ENCODE results near the gene DACH2. TPM values are rescaled to one million over a fixed set of nuclear protein-coding genes. Genes with fewer than 3 reads are reported as not detected.
"Not testable (repeated sequence)": the region's sequence is repeated elsewhere in the genome, so short reads cannot be mapped to it uniquely, and the experiment has no call there.

DACH2 gene
- total RNA-seq, result not detected

- peak; percentile 51 for DNase-seq (ENCODE audit: low spot score)
- ATAC-seq, result peak; percentile 92
These were observed at the start of gene DACH2 for GRCh38 chrX:86148024-86148511. Gene DACH2 (plus strand): TSS chrX:86148451.

- ATAC-seq (no peak), DNase-seq (ENCODE audit: low spot score) (no peak)
These were observed 45.9 kb upstream of the DACH2 start for GRCh38 chrX:86102341-86102740.

- ATAC-seq (no peak), DNase-seq (ENCODE audit: low spot score) (no peak)
These were observed 45.2 kb upstream of the DACH2 start for GRCh38 chrX:86103061-86103460.

- DNase-seq (ENCODE audit: low spot score) (no peak), ATAC-seq (no peak)
These were observed 43.7 kb upstream of the DACH2 start for GRCh38 chrX:86104526-86104925.

GRCh38 chrX:86121916-86122315, 26.3 kb upstream of the DACH2 start:
- ATAC-seq (no peak), DNase-seq (ENCODE audit: low spot score) (no peak)

GRCh38 chrX:86133761-86134160, 14.5 kb upstream of the DACH2 start:
- ATAC-seq (no peak), DNase-seq (ENCODE audit: low spot score) (no peak)

GRCh38 chrX:86137071-86137470, 11.2 kb upstream of the DACH2 start:
- no peak for ATAC-seq
- no peak for DNase-seq (ENCODE audit: low spot score)

- no peak for DNase-seq (ENCODE audit: low spot score)
- ATAC-seq, result no peak
These were observed 6.5 kb upstream of the DACH2 start for GRCh38 chrX:86141786-86142185.

- ATAC-seq, result no peak
- no peak for DNase-seq (ENCODE audit: low spot score)
These were observed 2.1 kb upstream of the DACH2 start for GRCh38 chrX:86146102-86146501.

- ATAC-seq, result no peak
- DNase-seq (ENCODE audit: low spot score), result no peak
These were observed 343 bp downstream of the DACH2 start for GRCh38 chrX:86148594-86148993.

- ATAC-seq (no peak), DNase-seq (ENCODE audit: low spot score) (no peak)
These were observed 868 bp downstream of the DACH2 start for GRCh38 chrX:86149119-86149518.

- DNase-seq (ENCODE audit: low spot score), result no peak
- ATAC-seq, result no peak
These were observed 6.3 kb downstream of the DACH2 start for GRCh38 chrX:86154553-86154952.

- DNase-seq (ENCODE audit: low spot score) (no peak), ATAC-seq (peak; percentile 84)
These were observed 23.1 kb downstream of the DACH2 start for GRCh38 chrX:86171366-86171765.

- no peak for DNase-seq (ENCODE audit: low spot score)
- ATAC-seq, result no peak
These were observed 30.7 kb downstream of the DACH2 start for GRCh38 chrX:86178906-86179305.

- DNase-seq (ENCODE audit: low spot score), result not testable (repeated sequence)
These were observed 33.1 kb downstream of the DACH2 start for GRCh38 chrX:86181325-86181724.

GRCh38 chrX:86192827-86193226, 44.6 kb downstream of the DACH2 start:
- ATAC-seq, result no peak

More at GRCh38 chrX:86181325-86181724, 33.1 kb downstream of the DACH2 start:
- ATAC-seq, result not testable (repeated sequence)

GRCh38 chrX:86194758-86195157, 46.5 kb downstream of the DACH2 start:
- no peak for DNase-seq (ENCODE audit: low spot score)
- no peak for ATAC-seq

More at GRCh38 chrX:86192827-86193226, 44.6 kb downstream of the DACH2 start:
- DNase-seq (ENCODE audit: low spot score), result no peak

- no peak for ATAC-seq
These were observed 47.1 kb downstream of the DACH2 start for GRCh38 chrX:86195343-86195742.

GRCh38 chrX:86197815-86198214, 49.6 kb downstream of the DACH2 start:
- DNase-seq (ENCODE audit: low spot score), result no peak
- ATAC-seq, result no peak

More at GRCh38 chrX:86195343-86195742, 47.1 kb downstream of the DACH2 start:
- DNase-seq (ENCODE audit: low spot score), result no peak

GRCh38 chrX:86210772-86211171, 62.5 kb downstream of the DACH2 start:
- no peak for DNase-seq (ENCODE audit: low spot score)
- no peak for ATAC-seq

GRCh38 chrX:86215260-86215659, 67.0 kb downstream of the DACH2 start:
- ATAC-seq, result no peak

GRCh38 chrX:86237482-86237881, 89.2 kb downstream of the DACH2 start:
- ATAC-seq, result no peak

More at GRCh38 chrX:86215260-86215659, 67.0 kb downstream of the DACH2 start:
- DNase-seq (ENCODE audit: low spot score), result no peak

GRCh38 chrX:86241547-86241946, 93.3 kb downstream of the DACH2 start:
- ATAC-seq (no peak), DNase-seq (ENCODE audit: low spot score) (no peak)

More at GRCh38 chrX:86237482-86237881, 89.2 kb downstream of the DACH2 start:
- DNase-seq (ENCODE audit: low spot score), result no peak
